ENCODE results near the gene KCNT1. TPM values are rescaled to one million over a fixed set of nuclear protein-coding genes. Genes with fewer than 3 reads are reported as not detected.

Gene KCNT1
- total RNA-seq, 1 experiment from 2014 or later: 0.17 TPM

DNA sequence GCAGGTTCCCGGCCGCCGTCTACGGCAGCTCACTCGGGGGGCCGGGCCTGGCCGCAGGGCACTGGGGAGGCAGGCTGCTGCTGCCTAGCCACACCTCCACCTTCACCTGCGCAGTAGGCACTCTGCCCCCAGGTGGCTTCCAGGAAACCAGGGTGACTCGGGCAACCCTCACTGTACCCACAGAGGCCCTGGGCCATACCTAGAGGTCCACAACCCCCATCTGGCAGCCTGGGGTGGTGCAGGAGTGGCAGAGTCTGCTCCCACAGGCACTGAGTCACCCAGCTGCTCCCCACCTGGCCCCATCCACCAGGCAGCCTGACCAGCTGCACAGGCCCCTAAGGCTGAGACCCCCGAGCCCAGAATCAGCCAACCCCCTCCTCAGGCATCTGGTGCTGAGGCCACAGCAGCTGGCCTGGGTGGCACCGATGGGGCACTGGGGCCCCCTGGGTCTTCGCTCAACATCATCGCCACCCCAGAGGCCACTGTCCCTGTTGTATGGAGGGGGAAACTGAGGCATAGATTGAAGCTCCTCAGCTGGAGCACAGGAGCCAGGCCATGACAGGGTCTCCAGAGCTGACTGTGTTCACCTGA, 70.2 kb downstream of the KCNT1 start:
- H3K79me2 ChIP-seq (ENCODE audit: insufficient read depth, low read length): no peaks in the 10 kb centered on the region
- H3K4me2 ChIP-seq (ENCODE audit: low read length): no peak overlapping the region
- H3K36me3 ChIP-seq (ENCODE audit: control insufficient read depth in 1 of 2, insufficient read depth in 2 of 2, low read length in 2 of 2): no peaks in the 10 kb centered on the region
- H2AFZ ChIP-seq (ENCODE audit: low read depth, low read length, poor library complexity, severe bottlenecking): no peak overlapping the region
- H3K27ac ChIP-seq (ENCODE audit: low read depth, low read length): no peak overlapping the region
- POLR2A ChIA-PET: no interaction called here
- H3K4me1 ChIP-seq (ENCODE audit: control insufficient read depth in 1 of 2, insufficient read depth in 2 of 2, low read length in 2 of 2): no peaks in the 10 kb centered on the region
- no peaks in the 10 kb centered on the region for H3K27me3 ChIP-seq (ENCODE audit: insufficient read depth, low read length)
- no TSS peak for BruUV-seq (replicated peaks)
- no peaks in the 10 kb centered on the region for H3K9me3 ChIP-seq (ENCODE audit: control insufficient read depth in 1 of 2, insufficient read depth in 1 of 2, low read depth in 1 of 2, low read length in 2 of 2)
- DNase-seq (ENCODE audit: low read depth, low spot score) (no peak), ATAC-seq (peak; percentile 72)
- no peak overlapping the region for H3K4me3 ChIP-seq (replicated peaks in 1 of 2; ENCODE audit: low read depth in 1 of 2, low read length in 2 of 2)
- TF ChIP-seq SRF (IDR thresholded peaks at IDR 0.05; ENCODE audit: low read depth): no peak
- TF ChIP-seq, protein P1, sequence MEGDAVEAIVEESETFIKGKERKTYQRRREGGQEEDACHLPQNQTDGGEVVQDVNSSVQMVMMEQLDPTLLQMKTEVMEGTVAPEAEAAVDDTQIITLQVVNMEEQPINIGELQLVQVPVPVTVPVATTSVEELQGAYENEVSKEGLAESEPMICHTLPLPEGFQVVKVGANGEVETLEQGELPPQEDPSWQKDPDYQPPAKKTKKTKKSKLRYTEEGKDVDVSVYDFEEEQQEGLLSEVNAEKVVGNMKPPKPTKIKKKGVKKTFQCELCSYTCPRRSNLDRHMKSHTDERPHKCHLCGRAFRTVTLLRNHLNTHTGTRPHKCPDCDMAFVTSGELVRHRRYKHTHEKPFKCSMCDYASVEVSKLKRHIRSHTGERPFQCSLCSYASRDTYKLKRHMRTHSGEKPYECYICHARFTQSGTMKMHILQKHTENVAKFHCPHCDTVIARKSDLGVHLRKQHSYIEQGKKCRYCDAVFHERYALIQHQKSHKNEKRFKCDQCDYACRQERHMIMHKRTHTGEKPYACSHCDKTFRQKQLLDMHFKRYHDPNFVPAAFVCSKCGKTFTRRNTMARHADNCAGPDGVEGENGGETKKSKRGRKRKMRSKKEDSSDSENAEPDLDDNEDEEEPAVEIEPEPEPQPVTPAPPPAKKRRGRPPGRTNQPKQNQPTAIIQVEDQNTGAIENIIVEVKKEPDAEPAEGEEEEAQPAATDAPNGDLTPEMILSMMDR (IDR thresholded peaks at IDR 0.05 in 2 of 3, conservative IDR thresholded peaks at IDR 0.05 in 1 of 3; ENCODE audit: borderline replicate concordance in 1 of 3, insufficient read depth in 1 of 3, low read depth in 2 of 3, low read length in 2 of 3): peak in 1 of 3 experiments; percentile 20; a peak in 1 of 6 replicates
- H4K20me1 ChIP-seq (ENCODE audit: insufficient read depth): no peaks in the 10 kb centered on the region
- H3K9ac ChIP-seq (ENCODE audit: low read length): no peak overlapping the region
- CTCF ChIA-PET: no interaction called here
- no peaks in the 10 kb centered on the region for H3K9me2 ChIP-seq (ENCODE audit: insufficient read depth)
- intact Hi-C loops (cut with micrococcal nuclease): no loop called here
- RAD21 ChIA-PET (ENCODE audit: low non-redundant PET in 1 of 2, low total read pairs in 2 of 2, uncharacterized antibody in 2 of 2, unreplicated experiment in 2 of 2): no interaction called here

DNA sequence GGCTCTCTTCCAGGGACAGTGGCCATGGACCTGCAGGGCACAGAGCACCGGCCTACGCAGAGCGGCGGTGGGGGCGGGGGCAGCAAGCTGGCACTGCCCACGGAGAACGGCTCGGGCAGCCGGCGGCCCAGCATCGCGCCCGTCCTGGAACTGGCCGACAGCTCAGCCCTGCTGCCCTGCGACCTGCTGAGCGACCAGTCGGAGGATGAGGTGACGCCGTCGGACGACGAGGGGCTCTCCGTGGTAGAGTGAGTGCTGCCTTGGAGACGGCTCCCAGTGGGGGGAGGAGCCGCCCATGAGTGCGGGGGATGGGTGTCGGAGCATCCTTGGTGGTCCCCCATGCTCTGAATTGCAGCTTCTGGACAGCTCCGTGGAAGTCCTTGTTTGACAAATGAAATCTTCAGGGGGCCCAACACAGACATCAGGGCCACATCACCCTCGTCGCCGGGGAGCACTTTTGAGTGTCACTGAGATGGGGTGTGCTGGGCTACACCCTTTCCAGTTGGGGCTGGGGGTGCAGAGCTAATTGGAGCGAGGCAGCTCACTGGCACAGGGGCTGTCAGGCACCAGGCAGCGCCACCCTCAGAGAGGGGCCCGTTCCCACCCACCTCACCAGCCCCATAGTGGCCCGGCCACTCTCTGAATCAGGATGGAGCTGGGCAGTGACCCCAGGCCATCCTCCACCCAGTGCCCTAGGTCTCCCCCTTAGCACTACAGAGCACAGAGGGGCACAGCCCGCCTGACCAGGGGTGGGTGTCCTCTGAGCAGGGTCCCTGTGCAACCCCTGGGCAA, 70.9 kb downstream of the KCNT1 start:
- no peaks in the 10 kb centered on the region for H3K36me3 ChIP-seq (ENCODE audit: control insufficient read depth in 1 of 2, insufficient read depth in 2 of 2, low read length in 2 of 2)
- BruUV-seq (replicated peaks): no TSS peak
- ChIA-PET CTCF (no interaction called here), RAD21 (ENCODE audit: low non-redundant PET in 1 of 2, low total read pairs in 2 of 2, uncharacterized antibody in 2 of 2, unreplicated experiment in 2 of 2) (no interaction called here), POLR2A (no interaction called here)
- ATAC-seq: no peak
- no peaks in the 10 kb centered on the region for H3K79me2 ChIP-seq (ENCODE audit: insufficient read depth, low read length)
- intact Hi-C loops (cut with micrococcal nuclease): no loop called here
- H3K4me3 ChIP-seq (replicated peaks in 1 of 2; ENCODE audit: low read depth in 1 of 2, low read length in 2 of 2): no peak overlapping the region
- no peaks in the 10 kb centered on the region for H4K20me1 ChIP-seq (ENCODE audit: insufficient read depth)
- no peak overlapping the region for H3K9ac ChIP-seq (ENCODE audit: low read length)
- H3K9me3 ChIP-seq (ENCODE audit: control insufficient read depth in 1 of 2, insufficient read depth in 1 of 2, low read depth in 1 of 2, low read length in 2 of 2): no peaks in the 10 kb centered on the region
- H3K27ac ChIP-seq (ENCODE audit: low read depth, low read length): no peak overlapping the region
- no peaks in the 10 kb centered on the region for H3K4me1 ChIP-seq (ENCODE audit: control insufficient read depth in 1 of 2, insufficient read depth in 2 of 2, low read length in 2 of 2)
- H3K27me3 ChIP-seq (ENCODE audit: insufficient read depth, low read length): no peaks in the 10 kb centered on the region
- no peak for DNase-seq (ENCODE audit: low read depth, low spot score)
- H2AFZ ChIP-seq (ENCODE audit: low read depth, low read length, poor library complexity, severe bottlenecking): no peak overlapping the region
- H3K9me2 ChIP-seq (ENCODE audit: insufficient read depth): no peaks in the 10 kb centered on the region
- no peak overlapping the region for H3K4me2 ChIP-seq (ENCODE audit: low read length)
- TF ChIP-seq, protein P2, sequence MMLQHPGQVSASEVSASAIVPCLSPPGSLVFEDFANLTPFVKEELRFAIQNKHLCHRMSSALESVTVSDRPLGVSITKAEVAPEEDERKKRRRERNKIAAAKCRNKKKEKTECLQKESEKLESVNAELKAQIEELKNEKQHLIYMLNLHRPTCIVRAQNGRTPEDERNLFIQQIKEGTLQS (IDR thresholded peaks at IDR 0.05): no peak
- TF ChIP-seq POLR2A (IDR thresholded peaks at IDR 0.05; ENCODE audit: borderline replicate concordance, extremely low read depth, insufficient read depth, insufficient read length): no peak
- TF ChIP-seq, protein P1 (IDR thresholded peaks at IDR 0.05 in 2 of 3, conservative IDR thresholded peaks at IDR 0.05 in 1 of 3; ENCODE audit: borderline replicate concordance in 1 of 3, insufficient read depth in 1 of 3, low read depth in 2 of 3, low read length in 2 of 3): no peak
- TF ChIP-seq SRF (IDR thresholded peaks at IDR 0.05; ENCODE audit: low read depth): no peak
- TF ChIP-seq ELF1 (IDR thresholded peaks at IDR 0.05; ENCODE audit: borderline replicate concordance, low read depth): no peak
- TF ChIP-seq, protein P3, sequence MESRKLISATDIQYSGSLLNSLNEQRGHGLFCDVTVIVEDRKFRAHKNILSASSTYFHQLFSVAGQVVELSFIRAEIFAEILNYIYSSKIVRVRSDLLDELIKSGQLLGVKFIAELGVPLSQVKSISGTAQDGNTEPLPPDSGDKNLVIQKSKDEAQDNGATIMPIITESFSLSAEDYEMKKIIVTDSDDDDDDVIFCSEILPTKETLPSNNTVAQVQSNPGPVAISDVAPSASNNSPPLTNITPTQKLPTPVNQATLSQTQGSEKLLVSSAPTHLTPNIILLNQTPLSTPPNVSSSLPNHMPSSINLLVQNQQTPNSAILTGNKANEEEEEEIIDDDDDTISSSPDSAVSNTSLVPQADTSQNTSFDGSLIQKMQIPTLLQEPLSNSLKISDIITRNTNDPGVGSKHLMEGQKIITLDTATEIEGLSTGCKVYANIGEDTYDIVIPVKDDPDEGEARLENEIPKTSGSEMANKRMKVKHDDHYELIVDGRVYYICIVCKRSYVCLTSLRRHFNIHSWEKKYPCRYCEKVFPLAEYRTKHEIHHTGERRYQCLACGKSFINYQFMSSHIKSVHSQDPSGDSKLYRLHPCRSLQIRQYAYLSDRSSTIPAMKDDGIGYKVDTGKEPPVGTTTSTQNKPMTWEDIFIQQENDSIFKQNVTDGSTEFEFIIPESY (IDR thresholded peaks at IDR 0.05; ENCODE audit: extremely low read depth, insufficient replicate concordance, low read length): no peak
- no peak for TF ChIP-seq EGR1 (IDR thresholded peaks at IDR 0.05; ENCODE audit: low read depth)
- no peak for TF ChIP-seq FOSL1 (IDR thresholded peaks at IDR 0.05; ENCODE audit: low read depth)
- no peak for TF ChIP-seq CBX3 (IDR thresholded peaks at IDR 0.05; ENCODE audit: low read depth)

All from HCT116 (cell line).